HCEC 1CT (cell line): ENCODE results near the gene MTCH1.

Experiments
- DNase-seq: peaks from one replicate; pipeline ENCODE4 v3.0.0-alpha.2; 2017

The MTCH1 gene

DNA sequence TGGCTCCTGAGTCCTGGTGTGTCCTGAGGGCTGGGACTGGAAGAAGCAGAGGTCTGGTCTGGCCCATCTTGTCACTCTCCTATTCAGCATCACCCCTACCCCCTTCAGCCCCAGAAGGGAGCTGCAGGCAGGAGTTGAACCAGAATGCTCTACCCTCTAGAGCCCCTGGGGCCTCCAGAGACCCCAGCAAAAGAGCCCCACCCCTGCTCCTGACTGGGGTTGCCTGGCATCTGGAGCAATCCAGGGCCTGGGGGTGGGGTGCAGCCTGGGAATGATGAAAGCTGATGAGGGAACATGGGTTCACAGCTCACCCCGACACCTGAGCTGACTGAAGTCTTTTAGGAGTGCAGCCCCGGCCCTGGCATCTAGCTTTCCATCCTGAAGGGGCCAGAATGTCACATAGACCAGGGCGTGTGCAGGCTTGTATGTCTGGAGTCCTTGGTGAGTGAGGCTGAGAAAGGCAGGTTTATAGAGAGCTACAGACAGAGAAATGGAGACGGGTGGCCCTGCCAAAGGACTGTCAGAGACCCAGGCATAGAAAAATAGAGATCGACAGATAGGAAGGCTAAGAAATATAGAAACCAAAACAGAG, 31.7 kb upstream of the MTCH1 start:
- DNase-seq: no peak

DNA sequence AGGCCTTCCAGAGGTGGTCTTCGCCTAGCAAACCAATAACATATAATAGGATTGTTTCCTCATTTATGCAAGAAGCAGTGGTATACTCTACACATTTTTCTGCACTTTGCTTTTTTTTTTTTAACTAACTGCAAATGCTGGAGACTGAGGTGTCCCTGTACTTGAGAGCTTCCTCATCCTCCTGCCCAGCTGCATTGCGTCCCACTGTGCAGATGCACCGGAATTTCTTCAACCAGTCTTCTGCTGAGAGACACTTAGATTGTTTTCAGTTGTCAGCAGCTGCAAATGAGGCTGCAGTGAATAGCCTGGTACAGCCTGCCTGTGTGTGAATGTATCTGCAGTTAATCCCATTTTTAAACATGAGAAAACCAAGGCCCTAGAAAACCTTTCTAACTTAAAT, 31.0 kb upstream of the MTCH1 start:
- DNase-seq: no peak

DNA sequence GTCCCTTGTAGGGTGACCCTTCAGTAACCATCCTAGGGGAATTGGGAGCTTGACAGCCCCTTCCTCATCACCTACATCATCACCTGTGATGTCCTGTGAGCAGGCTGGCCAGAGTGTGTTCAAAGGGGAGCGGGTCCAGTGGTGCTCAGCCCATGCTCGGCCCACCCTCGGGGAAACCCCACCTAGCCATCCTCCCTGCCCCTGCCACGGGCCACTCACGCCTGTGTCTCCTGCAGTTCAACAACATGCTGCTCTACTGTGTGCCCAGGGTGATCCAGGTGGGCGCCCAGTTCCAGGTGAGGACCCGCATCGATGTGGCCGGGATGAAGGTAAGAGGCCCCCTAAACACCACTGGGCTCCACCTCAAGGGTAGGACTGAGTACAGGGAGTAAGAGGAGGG, 29.5 kb upstream of the MTCH1 start:
- DNase-seq: no peak

DNA sequence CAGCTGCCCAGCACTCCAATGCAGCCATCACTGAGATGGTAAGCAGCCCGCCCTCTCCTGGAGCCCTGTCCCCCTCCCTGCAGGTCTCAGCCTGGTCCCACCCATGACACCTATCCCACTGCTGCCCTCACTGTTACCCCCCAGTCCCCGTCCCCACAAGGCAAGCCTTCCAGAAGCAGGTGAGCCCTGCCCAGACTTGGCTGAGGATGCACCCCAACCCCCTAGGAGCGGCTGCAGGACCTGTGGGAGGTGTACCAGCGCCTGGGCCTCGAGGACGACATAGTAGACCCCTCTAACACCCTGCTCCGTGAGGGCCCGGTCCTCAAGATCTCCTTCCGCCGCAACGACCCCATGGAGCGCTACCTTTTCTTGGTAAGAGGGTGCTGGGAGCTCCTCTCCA, 28.7 kb upstream of the MTCH1 start:
- no peak for DNase-seq

DNA sequence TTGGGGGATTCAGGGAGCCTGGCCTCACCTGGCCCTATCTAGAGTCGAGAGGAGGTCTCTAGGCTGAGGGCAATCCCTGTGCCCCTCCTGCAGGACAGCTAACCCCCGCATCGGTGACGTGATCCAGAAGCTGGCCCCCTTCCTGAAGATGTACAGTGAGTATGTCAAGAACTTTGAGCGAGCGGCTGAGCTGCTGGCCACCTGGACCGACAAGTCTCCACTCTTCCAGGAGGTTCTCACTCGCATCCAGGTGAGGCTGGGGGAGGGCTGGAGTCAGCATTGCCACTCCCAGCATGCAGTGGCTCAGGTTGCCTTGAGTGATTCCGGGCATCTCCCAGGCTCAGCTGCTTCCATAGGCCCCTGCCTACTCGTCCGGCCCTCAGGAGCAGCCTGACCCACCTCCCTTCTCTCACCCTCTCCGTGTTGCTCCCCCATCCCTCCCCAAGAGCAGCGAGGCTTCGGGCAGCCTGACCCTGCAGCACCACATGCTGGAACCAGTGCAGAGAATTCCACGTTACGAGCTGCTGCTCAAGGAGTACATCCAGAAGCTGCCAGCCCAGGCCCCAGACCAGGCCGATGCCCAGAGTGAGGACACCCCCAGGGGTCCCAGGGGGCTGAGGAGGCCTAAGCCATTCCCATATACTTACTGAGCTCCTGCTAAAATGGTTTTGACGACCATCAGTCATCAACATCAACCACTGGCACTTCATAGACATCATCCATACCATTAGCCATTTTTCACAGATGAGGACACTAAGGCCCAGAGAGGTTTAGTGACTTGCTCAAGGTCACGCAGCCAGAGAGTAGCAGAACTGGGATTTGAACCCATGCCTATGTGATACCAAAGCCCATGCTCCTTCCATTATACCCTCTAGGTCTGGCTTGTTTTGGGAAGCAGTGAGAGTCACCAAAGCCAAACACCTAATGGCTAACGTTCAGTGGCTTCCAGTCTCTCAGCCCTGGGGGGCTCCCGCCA, 27.8 kb upstream of the MTCH1 start:
- DNase-seq: no peak

DNA sequence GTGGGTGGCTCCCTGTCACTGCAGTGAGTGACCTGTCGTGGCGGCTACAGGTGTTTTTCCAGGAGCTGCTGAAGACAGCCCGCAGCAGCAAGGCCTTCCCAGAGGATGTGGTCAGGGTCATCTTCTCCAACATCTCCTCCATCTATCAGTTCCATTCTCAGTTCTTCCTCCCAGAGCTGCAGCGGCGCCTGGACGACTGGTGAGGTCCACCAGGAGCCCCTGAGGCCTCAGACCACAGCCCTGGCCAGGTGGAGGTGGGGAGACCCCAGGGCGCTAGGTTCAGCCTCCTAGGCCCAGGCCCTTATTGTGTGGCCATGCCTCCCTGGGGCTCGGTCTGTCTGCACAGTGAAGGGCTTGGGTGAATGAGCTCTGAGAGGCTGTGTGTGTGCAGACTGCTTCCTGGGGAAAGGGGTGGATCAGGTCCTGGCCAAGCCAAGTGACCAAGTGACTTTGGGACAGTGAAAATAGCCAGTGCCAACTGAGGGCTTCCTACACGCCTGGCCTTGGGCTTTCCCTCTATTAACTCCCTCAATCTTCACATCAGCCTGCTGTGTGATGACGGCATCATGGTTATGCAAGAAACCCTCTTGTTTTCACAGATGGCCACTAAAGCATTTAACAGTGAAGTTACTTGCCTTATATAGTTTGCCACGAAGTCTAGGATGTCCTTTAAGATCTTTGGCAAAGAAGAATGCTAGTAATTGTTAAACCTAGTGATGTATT, 25.8 kb upstream of the MTCH1 start:
- peak; percentile 22 for DNase-seq

DNA sequence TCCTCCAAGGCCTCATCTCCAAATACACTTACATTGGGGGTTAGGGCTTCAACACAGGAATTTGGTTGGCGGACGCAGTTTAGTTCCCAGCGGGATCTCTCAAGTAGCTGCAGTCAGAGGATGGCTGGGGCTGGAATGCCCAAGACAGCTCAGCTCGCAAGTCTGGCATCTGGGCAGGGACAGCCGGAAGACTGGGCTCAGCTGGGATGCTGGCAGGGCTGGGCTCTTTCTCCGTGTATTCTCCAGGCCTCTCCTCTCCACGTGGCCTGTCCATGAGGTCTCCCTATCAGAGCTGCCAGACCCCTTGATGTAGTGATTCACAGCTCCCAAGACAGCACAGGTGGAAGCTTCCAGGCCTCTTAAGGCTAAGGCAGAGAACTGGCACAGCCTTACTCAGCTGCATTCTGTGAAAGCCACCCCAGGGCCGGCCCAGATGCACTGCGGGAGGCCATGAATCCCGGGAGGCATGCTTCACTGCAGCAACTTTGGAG, 24.5 kb upstream of the MTCH1 start:
- no peak for DNase-seq

DNA sequence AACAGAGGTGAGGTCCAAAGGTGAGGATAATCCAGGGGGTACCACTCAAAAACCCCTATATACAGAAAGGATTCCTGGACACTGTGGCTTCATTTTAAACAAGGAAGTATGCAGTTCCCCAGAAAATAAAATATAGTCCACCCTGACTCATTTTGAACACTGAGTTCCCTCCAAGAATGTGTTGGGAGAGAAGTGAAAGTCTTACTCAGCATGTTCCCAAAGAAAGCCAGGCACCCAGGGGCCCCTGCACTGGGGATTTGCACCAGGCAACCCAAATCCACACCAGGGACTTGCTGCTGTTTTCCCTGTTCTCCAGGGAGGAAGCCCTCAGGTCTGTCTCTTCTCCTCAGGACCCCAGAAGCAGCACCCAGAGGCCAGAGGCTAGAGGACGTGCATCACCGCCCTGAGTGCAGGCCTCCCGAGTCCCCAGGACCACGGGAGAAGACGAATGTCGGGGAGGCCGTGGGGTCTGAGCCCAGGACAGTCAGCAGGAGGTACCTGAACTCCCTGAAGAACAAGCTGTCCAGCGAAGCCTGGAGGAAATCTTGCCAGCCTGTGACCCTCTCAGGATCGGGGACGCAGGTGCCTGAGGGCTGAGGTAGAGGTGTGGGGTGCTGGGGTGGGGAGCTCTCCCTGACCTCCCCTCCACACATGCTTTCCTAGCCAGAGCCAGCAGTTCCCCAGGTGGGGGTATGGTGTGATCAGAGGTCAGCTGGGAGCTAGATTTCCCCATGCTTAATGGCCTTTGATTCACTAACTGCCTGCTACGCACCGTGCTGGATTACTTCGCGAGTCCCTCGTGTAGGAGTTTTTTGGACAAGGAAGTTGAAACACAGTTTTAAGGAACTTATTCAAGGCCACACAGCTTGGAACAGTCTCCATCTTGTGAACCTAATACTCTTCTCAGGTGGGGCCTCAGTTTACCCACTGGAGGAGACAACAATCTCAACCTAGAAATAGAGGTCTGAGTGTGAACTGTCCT, 22.8 kb upstream of the MTCH1 start:
- no peak for DNase-seq

DNA sequence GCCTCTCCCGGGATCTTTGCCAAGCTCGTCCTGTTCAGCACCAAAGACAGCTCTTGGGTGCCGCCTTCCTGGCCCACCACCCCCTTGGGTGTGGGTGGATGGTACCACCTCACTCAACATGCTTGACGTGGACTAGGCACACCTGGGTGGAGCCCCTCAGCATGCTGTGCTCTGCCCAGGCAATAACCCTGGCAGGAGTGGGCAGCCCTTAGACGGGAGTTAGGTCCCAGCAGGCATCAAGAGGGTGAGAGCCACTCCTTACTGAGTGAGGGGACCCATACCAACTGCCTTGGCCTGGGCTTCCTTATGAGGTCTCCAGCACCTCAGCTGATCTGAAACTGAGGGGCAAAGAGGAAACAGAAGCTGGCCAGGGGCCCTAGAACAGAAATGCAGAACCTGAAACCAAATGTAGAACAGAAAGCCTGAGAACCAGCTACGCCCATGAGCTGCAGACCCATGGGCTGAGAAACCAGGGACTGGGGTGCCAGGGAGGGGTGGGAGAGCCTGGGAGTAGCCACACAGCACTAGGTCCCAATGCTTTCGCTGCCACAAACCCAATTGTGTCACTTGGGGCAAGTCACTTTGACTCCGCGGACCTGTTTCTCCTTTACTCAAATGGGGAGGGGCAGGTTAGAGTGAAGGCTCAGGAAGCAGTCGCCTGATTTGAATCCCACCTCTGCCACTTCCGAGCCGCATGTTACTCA, 21.5 kb upstream of the MTCH1 start:
- DNase-seq: no peak

DNA sequence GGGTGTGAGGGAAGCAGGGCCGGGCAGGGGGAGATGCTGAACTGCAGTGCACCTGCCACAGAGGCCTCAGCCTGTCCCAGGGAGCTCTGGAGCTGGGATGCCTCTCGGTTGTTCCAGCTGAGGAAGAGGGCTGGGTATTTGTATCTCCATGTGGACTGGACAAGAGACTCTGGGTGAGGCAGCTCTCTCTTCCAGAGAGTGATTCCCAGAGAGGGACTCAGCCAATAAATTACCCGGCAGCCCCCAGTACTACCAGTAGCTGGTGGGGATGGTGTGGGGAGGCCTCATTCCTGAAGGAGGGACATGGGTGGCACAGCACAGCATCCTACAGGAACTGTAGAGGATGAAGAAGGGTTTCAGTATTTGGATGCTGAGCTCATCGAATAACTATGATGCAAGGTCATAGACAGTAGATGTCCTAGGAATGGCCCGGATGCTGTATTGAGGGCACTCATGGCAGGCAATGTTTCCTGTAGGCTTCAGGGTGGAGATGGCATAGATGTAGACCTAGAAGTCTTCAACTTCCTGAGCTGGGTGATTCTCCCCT, 20.9 kb upstream of the MTCH1 start:
- DNase-seq: peak; percentile 44

DNA sequence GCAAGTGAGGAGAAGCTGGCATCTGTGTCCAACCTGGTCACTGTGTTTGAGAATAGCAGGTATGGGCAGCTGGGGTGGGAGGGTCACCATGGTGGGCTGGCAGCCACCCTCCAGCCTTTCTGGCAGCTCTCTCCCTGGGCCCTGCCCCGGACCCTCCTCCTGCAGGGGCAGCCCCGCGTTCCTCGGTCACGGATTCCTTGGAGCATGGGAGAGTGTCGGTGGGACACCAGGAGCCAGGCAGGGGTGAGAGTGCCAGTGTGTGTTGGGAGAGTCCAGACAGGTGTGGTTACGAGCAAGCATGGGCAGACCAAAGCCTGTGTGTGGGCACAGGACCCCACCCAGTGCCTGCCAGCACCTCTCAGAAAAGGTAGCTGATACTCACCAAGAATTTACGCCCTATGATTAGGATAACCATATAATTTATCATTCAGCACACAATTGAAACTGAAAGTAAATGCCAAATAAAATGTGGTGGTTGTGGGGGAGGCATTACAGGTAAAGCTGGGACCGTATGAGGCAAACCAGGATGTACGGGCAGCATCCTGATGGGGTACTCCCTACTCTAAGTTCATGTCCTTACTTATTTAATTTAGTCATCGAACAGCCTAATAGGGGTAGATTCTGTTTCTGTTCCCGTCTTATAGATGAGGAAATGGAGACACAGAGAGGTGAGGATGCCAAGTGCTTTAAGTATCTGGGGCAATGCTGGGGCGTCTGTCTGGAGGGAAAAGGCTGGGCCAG, 20.0 kb upstream of the MTCH1 start:
- no peak for DNase-seq

DNA sequence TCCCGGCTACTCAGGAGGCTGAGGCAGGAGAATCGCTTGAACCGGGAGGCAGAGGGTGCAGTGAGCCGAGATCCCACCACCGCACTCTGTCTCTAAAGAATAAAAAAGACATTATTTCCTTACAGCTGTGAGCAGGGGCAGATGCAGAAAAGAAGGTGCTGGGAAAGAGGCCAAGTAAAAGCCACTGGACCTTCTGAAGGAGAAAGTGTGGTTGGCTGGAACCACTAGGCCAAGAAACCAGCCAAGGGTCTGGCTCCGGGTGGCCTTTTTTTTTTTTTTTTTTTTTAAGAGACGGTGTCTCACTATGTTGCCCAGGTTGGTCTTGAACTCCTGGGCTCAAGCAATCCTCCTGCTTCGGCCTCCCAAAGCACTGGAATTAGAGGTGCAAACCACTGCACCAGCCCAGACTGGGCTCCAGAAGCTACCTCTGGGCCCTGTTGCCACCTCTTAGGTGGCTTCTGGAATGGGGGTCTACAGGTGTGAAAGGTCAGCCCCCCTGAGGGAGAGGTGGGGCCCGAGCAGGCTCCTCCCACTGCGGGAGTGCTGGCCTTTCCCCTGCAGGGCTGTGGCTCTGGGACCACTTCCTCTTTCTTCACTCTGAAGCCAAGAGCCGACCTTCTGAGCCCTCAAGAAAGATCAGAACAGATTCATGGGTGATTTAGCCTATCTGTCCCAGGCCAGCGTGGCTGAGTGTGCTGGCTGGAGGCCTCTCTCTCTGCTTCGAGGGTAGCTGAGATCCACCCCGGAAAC, 19.2 kb upstream of the MTCH1 start, which contains the start of gene FGD2:
FGD2 (plus strand) TSS at position 595 of the 750 bp plus-strand sequence. CDS start 163 bp downstream, outside the sequence.
- DNase-seq: no peak

DNA sequence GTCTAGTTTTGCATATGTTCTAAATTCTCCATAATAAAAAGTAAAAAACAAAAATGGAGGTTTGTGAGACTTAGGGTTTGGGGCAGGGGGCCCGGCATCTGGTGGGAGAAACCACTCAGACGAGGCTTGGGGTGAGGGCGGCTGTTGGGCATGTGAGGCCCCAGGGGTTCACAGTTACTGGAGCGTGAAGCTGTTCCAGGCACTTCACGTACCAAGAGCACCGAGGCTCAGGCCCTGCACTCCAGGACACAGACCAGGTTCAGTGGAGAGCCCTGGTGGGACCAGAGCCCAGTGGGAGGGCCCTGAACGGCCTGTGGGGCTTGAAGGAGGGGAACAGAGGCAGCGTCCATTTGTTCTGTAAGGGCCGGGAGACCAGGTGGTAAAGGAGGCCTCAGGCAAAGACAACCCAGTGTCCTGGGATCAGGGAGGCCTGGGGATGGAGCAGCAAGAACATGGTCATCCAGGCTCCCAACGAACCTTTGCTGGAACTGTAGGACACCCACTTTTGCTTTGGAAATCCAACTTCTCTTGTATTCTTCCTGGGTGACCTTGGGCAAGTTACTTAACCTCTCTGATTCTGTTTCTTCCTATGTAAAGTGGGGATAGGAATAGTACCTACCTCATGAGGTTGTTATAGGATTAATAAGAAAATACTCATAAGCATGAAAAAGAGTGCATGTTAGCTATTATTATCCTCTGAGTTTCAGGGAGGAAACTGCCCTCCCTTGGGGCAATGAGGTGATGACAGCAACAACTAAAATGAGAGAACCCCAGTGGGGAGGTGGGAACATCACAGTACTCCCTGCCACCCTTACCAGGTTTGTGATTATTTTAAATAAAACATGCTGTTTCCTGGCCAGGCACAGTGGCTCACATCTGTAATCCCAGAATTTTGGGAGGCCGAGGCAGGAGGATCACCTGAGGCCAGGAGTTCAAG, 18.3 kb upstream of the MTCH1 start:
- no peak for DNase-seq

DNA sequence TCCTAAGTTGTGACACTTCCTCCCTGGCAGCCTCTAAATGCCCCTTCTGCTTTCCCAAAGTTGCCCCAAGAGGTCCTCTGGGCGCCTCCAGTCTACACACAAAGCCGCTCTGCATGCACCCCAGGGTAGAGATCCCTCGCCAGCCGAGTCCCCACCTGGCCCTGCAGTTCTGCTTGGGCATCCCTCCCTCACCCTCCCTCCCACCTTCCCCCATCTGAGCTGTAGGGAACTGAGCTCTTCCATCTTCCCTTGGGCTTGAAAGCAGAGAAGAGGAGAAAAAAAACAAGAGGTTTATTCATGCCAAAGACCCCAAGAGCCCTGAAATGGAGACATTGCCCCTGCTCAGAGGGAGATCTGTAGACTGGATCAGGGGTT, 13.7 kb upstream of the MTCH1 start:
- DNase-seq: no peak

DNA sequence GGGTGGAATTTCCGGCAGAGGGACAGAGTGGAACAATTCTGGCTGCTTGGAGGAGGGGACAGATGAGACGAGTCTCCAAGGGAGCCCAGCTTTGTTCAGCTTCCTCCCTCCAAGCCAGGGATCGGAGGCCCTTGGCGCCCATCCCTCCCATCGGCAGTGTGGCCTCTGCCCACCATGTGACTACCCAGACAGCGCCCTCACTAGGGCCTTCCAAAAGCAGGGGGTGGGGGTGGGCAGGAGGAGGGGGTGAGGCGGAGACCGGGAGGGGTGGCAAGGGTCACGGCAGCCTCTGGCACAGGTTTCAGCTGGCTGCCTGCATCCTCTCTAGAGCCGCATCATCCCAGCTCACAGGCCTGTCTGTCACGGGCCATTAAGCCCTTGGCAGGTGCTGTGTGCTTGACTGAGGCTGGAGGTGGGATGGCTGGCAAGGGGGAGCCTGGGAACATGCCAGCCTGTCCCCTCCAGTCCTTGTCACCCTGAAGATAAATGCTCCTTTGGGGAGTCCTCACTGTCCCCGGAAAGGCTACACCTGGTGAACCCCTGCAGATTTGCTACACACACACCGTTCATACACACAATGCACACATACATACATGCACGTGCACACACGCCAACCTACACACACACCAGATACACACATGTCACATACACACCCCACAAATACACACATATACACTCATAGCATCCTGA, 13.2 kb upstream of the MTCH1 start:
- DNase-seq: no peak

DNA sequence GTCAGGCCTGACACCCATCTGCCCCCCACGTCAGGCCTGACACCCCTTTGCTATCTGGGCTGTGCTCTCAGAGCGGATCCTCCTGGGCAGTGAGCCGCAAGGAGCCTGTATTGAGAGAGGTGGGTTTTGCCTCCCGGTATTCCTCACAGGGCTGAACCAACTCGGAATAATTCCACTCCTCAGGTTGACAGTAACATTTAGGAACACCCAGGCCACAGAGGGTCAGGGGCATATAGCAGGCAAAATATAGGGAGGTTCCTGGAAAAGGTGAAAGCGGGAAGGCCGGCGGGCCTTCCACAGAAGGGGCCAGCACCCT, 12.7 kb upstream of the MTCH1 start:
- DNase-seq: no peak

DNA sequence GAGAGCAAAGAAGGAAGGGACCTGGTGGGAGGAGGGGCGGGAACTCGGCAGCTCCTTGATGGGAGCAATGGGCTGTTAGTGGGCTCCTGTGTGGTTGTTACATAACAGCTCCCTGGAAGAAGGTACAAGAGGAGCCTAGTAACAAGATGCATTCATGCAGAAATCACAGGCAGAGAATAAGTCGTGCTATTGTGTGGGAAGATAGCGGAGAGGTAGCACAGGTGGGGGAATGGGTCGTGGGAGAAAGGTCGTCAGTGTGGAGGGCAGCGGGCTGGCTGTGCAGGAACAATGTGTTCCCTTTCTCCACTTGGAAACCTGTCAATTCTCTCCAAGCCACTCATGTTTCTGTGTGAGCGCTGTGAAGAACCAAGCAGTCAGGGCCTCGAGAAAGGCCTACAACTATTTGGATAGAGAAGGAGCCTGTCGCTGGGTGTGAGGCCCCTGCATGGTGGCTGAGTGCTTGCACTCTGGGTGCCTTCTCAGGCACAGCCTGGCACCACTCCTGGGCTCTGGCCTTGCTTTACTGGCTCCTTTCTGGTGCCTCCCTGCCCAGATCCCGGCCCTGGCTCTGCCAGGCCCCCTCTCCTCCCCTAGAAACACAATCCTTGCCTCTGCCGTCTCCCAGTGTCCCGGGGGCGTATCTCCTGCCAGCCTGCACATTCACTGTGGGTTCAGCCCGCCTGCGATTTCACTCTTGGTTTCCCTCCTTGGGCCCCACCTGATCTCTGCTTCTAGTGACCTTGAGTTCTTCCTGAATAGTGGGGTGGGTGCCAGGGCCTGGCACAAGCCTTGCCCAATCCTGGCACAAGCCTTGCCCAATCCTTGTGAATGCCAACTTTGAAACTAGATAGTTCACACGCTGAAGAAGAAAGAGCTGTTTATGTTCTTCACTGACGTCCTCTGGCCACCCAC, 12.1 kb upstream of the MTCH1 start:
- DNase-seq: no peak
